Measurements from ENCODE around the gene SYCP3.

SYCP3 gene

GRCh38 chr12:101746196-101746595 lies 6.9 kb upstream of the SYCP3 start:
- H3K27ac ChIP-seq = peak overlapping the region; percentile 68
- TF ChIP-seq ZFX (IDR thresholded peaks at IDR 0.05; ENCODE audit: borderline replicate concordance) (no peak), CTCF (IDR thresholded peaks at IDR 0.05) (no peak)

GRCh38 chr12:101745481-101745880 lies 6.2 kb upstream of the SYCP3 start:
- peak overlapping the region; percentile 68 for H3K27ac ChIP-seq
- TF ChIP-seq ZFX (IDR thresholded peaks at IDR 0.05; ENCODE audit: borderline replicate concordance) = no peak
- TF ChIP-seq CTCF (IDR thresholded peaks at IDR 0.05) = no peak

- 0 out of 2 replicates have a peak, but pooled peaks have one; percentile 4 for TF ChIP-seq CTCF (IDR thresholded peaks at IDR 0.05)
- TF ChIP-seq ZFX (IDR thresholded peaks at IDR 0.05; ENCODE audit: borderline replicate concordance) = no peak
- H3K27ac ChIP-seq = peak overlapping the region; percentile 68
Measured at GRCh38 chr12:101743724-101744472, 4.6 kb upstream of the SYCP3 start.

GRCh38 chr12:101743242-101743641 lies 4.0 kb upstream of the SYCP3 start:
- H3K27ac ChIP-seq = peak overlapping the region; percentile 68
- TF ChIP-seq ZFX (IDR thresholded peaks at IDR 0.05; ENCODE audit: borderline replicate concordance) = no peak
- TF ChIP-seq CTCF (IDR thresholded peaks at IDR 0.05) = no peak

GRCh38 chr12:101740980-101741379 lies 1.7 kb upstream of the SYCP3 start:
- TF ChIP-seq CTCF (IDR thresholded peaks at IDR 0.05) (no peak), ZFX (IDR thresholded peaks at IDR 0.05; ENCODE audit: borderline replicate concordance) (no peak)
- H3K27ac ChIP-seq = peak overlapping the region; percentile 68

- TF ChIP-seq ZFX (IDR thresholded peaks at IDR 0.05; ENCODE audit: borderline replicate concordance) (no peak), CTCF (IDR thresholded peaks at IDR 0.05) (no peak)
- peak overlapping the region; percentile 68 for H3K27ac ChIP-seq
Measured at GRCh38 chr12:101740566-101740965, 1.3 kb upstream of the SYCP3 start.

GRCh38 chr12:101737476-101737875 lies 1.8 kb downstream of the SYCP3 start:
- TF ChIP-seq ZFX (IDR thresholded peaks at IDR 0.05; ENCODE audit: borderline replicate concordance) = no peak
- no peak for TF ChIP-seq CTCF (IDR thresholded peaks at IDR 0.05)
- peak overlapping the region; percentile 68 for H3K27ac ChIP-seq

- H3K27ac ChIP-seq = peak overlapping the region; percentile 89
Measured at GRCh38 chr12:101734482-101734881, 4.8 kb downstream of the SYCP3 start.

Measured in 22Rv1 (cell line).